Skeletal muscle satellite cell (primary cell): ENCODE results near the gene NOL4L.

Source experiments
- H3K27me3 ChIP-seq: 2 replicates; pipeline ENCODE4 v1.7.0; 2013; ENCODE audit warnings: low read length; ENCODE audit not compliant: control insufficient read depth, insufficient read depth
- H3K36me3 ChIP-seq: 2 replicates; pipeline ENCODE4 v1.7.0; 2013; ENCODE audit warnings: mild to moderate bottlenecking, control low read depth, low read length; ENCODE audit not compliant: insufficient read depth
- H3K4me1 ChIP-seq: 2 replicates; pipeline ENCODE4 v1.7.0; 2013; ENCODE audit warnings: low read length; ENCODE audit not compliant: control insufficient read depth, insufficient read depth
- H3K4me2 ChIP-seq: 2 replicates; pipeline ENCODE4 v1.7.0; 2013; ENCODE audit warnings: mild to moderate bottlenecking, low read length
- H3K4me3 ChIP-seq: 2 replicates; pipeline ENCODE4 v1.7.0; 2013; ENCODE audit warnings: low read length
- H3K9ac ChIP-seq: 2 replicates; pipeline ENCODE4 v1.7.0; 2013; ENCODE audit warnings: mild to moderate bottlenecking, low read depth, low read length, moderate library complexity
- H3K9me3 ChIP-seq: replicated peaks from 2 replicates; pipeline ENCODE4 v1.7.0; 2013; ENCODE audit warnings: mild to moderate bottlenecking, control low read depth, low read length

NOL4L gene

DNA sequence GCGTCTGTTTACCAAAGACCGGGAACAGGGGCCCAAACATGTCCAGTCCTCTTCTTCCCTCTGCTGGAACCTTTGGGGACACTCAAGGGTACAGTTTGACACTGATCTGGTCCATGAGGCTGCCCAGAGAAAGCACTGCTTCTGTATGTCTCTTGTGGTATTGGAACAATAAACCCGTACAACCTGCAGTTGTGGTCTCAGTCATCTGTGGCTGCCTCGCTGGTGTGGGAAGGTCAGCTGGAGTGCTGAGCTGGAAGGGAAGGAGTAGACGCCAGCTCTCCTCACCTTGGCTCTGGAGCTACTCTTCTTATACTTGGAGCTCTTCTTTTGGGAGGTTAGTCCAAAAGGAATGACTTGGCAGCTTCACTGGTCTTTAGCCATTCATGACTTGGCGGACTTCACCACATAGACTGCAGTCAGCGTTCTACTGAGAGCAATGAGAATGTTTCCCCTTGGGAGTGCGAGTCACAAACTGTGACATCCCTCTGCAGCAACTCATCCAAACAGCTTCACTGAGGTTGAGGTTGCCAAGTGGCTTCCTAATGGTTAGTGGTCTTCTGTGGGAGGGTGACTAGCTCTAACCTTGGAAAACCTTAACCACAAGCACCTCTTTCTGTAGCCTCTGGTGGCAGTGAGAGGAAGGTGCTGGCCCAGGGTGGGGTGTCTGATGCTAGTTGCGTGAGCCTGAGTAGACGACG, 145.9 kb downstream of the NOL4L start:
- no peak overlapping the region for H3K4me2 ChIP-seq
- no peaks in the 10 kb centered on the region for H3K27me3 ChIP-seq
- H3K36me3 ChIP-seq: peaks cover 72% of the 10 kb centered on the region
- no peak overlapping the region for H3K4me3 ChIP-seq
- peaks cover 12% of the 10 kb centered on the region for H3K4me1 ChIP-seq
- H3K9ac ChIP-seq: no peak overlapping the region
- H3K9me3 ChIP-seq: no peaks in the 10 kb centered on the region

DNA sequence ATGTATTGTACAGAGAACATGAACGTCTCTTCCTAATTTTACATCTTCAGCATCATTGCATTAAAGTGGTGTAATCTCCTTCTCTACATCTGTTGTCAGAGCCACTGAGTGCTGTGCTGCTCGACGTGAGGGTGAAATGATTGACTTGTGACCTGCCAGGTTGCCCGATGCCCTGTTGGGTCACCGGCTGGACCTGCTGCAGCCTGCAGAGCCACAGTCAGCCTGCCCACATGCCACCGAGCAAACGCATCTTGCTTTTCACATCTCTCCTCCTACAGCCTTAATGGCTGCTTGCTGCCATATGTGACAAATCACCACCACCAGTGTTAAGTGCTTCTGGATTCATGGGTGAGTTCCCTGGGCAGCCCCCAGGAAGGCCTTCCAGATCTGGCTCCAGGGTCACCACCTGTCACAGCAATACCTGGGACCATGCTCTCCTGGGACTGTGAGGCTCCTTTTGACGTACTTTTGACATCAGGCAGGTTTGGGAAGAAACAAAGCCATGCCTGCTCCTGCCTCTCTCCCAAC, 146.7 kb downstream of the NOL4L start:
- Histone ChIP-seq H3K9me3 (no peaks in the 10 kb centered on the region), H3K4me1 (peaks cover 12% of the 10 kb centered on the region), H3K4me2 (no peak overlapping the region), H3K9ac (no peak overlapping the region), H3K4me3 (no peak overlapping the region), H3K36me3 (peaks cover 81% of the 10 kb centered on the region), H3K27me3 (no peaks in the 10 kb centered on the region)

DNA sequence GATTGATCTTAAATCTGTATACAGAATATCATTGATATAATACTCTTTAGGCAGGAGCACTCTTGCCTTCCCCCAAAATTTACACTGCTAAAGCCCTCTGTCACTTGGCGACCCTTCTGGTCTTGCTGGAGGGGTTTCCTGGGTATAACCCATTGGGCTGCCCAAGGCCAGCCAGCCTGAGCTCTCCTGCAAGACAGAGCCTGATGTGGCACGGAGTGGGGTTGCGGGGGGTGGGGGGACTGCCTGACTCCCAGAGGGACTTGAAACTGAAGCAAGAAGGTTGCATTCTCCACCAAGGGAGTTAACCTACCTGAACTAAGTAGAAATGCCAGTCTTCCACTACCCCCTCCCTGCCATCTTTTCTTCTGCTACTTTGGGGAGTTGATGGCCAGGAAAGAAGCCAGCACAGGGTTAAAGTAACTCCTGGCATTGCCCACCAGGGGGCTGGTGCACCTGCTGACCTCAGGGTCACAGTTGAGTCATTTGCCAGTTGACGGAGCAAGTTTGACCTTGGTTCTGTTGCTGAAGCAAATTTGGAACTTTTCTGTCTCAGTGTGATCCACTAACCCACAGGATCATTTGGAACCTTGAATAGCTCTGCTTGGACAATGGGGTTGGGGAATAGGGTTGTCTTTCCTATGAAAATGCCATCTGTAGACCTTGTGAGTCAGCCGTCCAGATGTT, 147.6 kb downstream of the NOL4L start:
- H3K27me3 ChIP-seq: no peaks in the 10 kb centered on the region
- H3K4me1 ChIP-seq: peaks cover 12% of the 10 kb centered on the region
- no peak overlapping the region for H3K4me3 ChIP-seq
- H3K9ac ChIP-seq: no peak overlapping the region
- no peak overlapping the region for H3K4me2 ChIP-seq
- H3K9me3 ChIP-seq: no peaks in the 10 kb centered on the region
- H3K36me3 ChIP-seq: peaks cover 90% of the 10 kb centered on the region

DNA sequence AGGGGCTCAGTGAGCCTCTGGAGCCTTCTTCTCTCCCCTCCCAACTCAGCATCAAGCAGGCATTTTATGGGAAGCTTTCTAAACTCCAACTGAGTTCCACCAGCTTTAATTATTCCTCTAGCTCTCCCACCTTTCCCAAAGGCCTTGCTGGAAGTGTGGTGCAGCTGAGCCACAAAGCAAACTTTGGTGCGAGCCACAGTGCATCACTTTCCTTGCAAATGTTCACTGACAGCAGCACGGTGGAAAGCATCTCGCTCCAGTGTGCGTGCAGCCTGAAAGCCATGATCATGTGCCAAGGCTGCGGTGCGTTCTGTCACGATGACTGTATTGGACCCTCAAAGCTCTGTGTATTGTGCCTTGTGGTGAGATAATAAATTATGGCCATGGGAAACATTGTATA, 148.2 kb downstream of the NOL4L start:
- Histone ChIP-seq H3K9ac (no peak overlapping the region), H3K4me1 (peaks cover 12% of the 10 kb centered on the region), H3K4me3 (no peak overlapping the region), H3K9me3 (no peaks in the 10 kb centered on the region), H3K4me2 (no peak overlapping the region), H3K36me3 (peaks cover 96% of the 10 kb centered on the region), H3K27me3 (no peaks in the 10 kb centered on the region)

DNA sequence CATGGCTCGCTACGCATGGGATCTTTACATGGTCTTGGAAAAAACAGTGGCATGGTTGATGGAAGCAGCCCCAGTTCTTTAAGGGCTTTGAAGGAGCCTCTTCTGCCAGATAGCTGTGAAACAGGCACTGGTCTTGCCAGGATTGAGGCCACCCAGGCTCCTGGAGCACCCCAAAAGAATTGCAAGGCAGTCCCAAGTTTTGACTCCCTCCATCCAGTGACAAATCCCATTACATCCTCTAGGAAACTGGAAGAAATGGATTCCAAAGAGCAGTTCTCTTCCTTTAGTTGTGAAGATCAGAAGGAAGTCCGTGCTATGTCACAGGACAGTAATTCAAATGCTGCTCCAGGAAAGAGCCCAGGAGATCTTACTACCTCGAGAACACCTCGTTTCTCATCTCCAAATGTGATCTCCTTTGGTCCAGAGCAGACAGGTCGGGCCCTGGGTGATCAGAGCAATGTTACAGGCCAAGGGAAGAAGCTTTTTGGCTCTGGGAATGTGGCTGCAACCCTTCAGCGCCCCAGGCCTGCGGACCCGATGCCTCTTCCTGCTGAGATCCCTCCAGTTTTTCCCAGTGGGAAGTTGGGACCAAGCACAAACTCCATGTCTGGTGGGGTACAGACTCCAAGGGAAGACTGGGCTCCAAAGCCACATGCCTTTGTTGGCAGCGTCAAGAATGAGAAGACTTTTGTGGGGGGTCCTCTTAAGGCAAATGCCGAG, 148.8 kb downstream of the NOL4L start:
- no peak overlapping the region for H3K4me2 ChIP-seq
- H3K9me3 ChIP-seq: no peaks in the 10 kb centered on the region
- peaks cover 96% of the 10 kb centered on the region for H3K36me3 ChIP-seq
- peaks cover 12% of the 10 kb centered on the region for H3K4me1 ChIP-seq
- no peaks in the 10 kb centered on the region for H3K27me3 ChIP-seq
- no peak overlapping the region for H3K4me3 ChIP-seq
- no peak overlapping the region for H3K9ac ChIP-seq

DNA sequence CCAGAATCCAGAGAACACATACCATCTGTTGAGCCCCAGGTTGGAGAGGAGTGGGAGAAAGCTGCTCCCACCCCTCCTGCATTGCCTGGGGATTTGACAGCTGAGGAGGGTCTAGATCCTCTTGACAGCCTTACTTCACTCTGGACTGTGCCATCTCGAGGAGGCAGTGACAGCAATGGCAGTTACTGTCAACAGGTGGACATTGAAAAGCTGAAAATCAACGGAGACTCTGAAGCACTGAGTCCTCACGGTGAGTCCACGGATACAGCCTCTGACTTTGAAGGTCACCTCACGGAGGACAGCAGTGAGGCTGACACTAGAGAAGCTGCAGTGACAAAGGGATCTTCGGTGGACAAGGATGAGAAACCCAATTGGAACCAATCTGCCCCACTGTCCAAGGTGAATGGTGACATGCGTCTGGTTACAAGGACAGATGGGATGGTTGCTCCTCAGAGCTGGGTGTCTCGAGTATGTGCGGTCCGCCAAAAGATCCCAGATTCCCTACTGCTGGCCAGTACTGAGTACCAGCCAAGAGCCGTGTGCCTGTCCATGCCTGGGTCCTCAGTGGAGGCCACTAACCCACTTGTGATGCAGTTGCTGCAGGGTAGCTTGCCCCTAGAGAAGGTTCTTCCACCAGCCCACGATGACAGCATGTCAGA, 149.6 kb downstream of the NOL4L start:
- no peak overlapping the region for H3K9ac ChIP-seq
- no peaks in the 10 kb centered on the region for H3K9me3 ChIP-seq
- H3K36me3 ChIP-seq: peaks cover 98% of the 10 kb centered on the region
- H3K4me2 ChIP-seq: no peak overlapping the region
- H3K27me3 ChIP-seq: no peaks in the 10 kb centered on the region
- H3K4me1 ChIP-seq: peaks cover 12% of the 10 kb centered on the region
- no peak overlapping the region for H3K4me3 ChIP-seq

DNA sequence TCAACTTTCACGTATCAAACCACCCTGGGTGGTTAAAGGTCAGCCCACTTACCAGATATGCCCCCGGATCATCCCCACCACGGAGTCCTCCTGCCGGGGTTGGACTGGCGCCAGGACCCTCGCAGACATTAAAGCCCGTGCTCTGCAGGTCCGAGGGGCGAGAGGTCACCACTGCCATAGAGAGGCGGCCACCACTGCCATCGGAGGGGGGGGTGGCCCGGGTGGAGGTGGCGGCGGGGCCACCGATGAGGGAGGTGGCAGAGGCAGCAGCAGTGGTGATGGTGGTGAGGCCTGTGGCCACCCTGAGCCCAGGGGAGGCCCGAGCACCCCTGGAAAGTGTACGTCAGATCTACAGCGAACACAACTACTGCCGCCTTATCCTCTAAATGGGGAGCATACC, 150.7 kb downstream of the NOL4L start:
- Histone ChIP-seq H3K4me2 (no peak overlapping the region), H3K36me3 (peaks cover 99% of the 10 kb centered on the region), H3K4me3 (no peak overlapping the region), H3K9ac (no peak overlapping the region), H3K4me1 (peaks cover 11% of the 10 kb centered on the region), H3K9me3 (no peaks in the 10 kb centered on the region), H3K27me3 (no peaks in the 10 kb centered on the region)

DNA sequence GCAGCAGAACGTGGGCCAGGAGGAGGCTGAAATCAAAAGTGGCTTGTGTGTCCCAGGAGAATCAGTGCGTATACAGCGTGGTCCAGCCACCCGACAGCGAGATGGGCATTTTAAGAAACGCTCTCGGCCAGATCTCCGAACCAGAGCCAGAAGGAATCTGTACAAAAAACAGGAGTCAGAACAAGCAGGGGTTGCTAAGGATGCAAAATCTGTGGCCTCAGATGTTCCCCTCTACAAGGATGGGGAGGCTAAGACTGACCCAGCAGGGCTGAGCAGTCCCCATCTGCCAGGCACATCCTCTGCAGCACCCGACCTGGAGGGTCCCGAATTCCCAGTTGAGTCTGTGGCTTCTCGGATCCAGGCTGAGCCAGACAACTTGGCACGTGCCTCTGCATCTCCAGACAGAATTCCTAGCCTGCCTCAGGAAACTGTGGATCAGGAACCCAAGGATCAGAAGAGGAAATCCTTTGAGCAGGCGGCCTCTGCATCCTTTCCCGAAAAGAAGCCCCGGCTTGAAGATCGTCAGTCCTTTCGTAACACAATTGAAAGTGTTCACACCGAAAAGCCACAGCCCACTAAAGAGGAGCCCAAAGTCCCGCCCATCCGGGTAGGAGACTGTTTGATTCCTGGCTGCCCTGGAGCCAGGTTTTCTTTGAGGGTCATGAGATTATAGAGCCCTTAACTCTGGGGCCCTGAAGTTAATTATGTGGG, 151.7 kb downstream of the NOL4L start:
- Histone ChIP-seq H3K27me3 (no peaks in the 10 kb centered on the region), H3K4me2 (no peak overlapping the region), H3K4me1 (peaks cover under 1% of the 10 kb centered on the region), H3K4me3 (no peak overlapping the region), H3K9ac (no peak overlapping the region), H3K36me3 (peaks cover 98% of the 10 kb centered on the region), H3K9me3 (no peaks in the 10 kb centered on the region)

DNA sequence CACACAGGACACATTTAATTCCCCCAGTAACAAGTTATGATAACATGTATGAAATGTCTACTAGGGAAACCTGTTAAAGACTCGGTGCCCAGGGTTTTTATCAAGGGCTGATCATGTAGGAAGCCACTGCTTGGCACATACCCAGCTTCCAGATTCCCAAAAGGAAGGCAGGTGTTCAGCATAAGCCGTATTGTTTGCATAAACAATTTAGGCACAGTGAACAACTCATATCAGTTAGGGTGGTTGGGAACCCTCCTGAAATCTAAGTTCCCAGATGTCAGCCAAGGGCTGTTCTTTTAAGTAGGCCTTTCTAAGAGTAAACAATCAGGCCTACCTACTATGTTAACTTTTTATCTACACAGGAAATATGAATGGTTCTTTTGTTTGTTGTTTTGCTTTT, 152.9 kb downstream of the NOL4L start:
- Histone ChIP-seq H3K36me3 (peaks cover 97% of the 10 kb centered on the region), H3K4me2 (no peak overlapping the region), H3K9me3 (no peaks in the 10 kb centered on the region), H3K27me3 (no peaks in the 10 kb centered on the region), H3K9ac (no peak overlapping the region), H3K4me1 (no peaks in the 10 kb centered on the region), H3K4me3 (no peak overlapping the region)

DNA sequence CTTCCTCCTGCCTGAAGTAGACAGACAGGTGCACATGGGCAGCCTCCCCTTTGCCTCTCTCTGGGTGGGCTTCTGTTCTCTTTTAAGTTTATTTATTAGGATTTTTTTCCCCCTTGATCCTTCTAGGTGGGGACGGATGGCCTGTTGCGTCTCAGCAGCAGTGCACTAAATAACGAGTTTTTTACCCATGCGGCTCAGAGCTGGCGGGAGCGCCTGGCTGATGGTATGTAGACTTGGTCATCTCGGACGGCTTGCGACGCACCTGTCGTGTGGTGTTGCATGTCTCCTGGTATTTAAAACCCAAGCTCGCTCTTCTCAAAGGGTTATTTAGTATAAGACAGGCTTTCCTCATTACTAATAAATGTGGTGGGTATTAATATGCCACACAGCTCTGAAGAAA, 153.7 kb downstream of the NOL4L start:
- Histone ChIP-seq H3K9ac (no peak overlapping the region), H3K4me1 (no peaks in the 10 kb centered on the region), H3K36me3 (peaks cover 90% of the 10 kb centered on the region), H3K4me2 (no peak overlapping the region), H3K27me3 (no peaks in the 10 kb centered on the region), H3K9me3 (no peaks in the 10 kb centered on the region), H3K4me3 (no peak overlapping the region)
